DOHH2 (cell line): ENCODE results near the gene ARHGEF4.

Experiments used
- CTCF ChIP-seq: fragments of 200-600 bp; sonication (generic); IDR thresholded peaks from one replicate; pipeline ENCODE4 v1.5.1; 2014; ENCODE audit warnings: antibody characterized with exemption, mild to moderate bottlenecking, low read depth, low read length; ENCODE audit not compliant: poor library complexity, severe bottlenecking
- EZH2phosphoT487 ChIP-seq: fragments of 200-600 bp; sonication (generic); IDR thresholded peaks from 2 replicates; pipeline ENCODE4 v1.6.1; 2017; ENCODE audit warnings: borderline replicate concordance, mild to moderate bottlenecking, antibody characterized with exemption, low read length, moderate library complexity, mixed read lengths

DNA sequence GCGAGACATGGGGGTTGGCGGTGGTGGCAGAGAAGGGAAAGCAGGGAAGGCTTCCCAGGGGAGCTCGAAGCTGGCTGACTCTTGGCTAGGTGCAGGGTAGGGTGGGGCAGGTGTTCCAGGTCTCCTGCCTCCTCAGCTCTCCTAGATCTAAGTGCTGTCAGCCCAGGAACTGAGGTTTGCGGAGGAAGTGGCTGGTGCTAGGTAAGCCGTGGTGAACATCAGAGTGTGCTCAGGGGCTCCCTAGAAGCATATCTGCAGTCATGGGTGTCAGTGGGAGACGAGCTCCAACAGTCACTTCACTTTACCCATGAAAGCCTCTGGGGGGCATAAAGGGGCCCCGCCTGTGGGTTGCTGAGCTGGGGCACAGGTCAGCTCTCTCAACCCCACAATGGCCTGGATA is 34.1 kb downstream of the ARHGEF4 start:
- TF ChIP-seq CTCF (no peak), EZH2phosphoT487 (no peak)
